Measurements from ENCODE around the gene LDLRAD2. TPM values are rescaled to one million over a fixed set of nuclear protein-coding genes. Genes with fewer than 3 reads are reported as not detected.

Gene LDLRAD2
- total and polyA plus RNA-seq, 10 of the 15 experiments (the other 5 are each of a cell fraction or from before 2014, with no cell fraction given), result 0.04 to 0.23 (median 0.11) TPM; not detected in 7

- intact Hi-C loops (cut with micrococcal nuclease; ENCODE audit: unreplicated experiment), result loop anchor here (5.0 kb wide), 1 partner anchor 76 kb away; no protein-coding TSS in a partner anchor
- TF ChIP-seq PBX3 (IDR thresholded peaks at IDR 0.05; ENCODE audit: insufficient replicate concordance, low read depth, low read length) (no peak), RELB (IDR thresholded peaks at IDR 0.05; ENCODE audit: low read depth) (no peak), ELK1 (IDR thresholded peaks at IDR 0.05; ENCODE audit: low read depth, low read length) (no peak), IRF5 (IDR thresholded peaks at IDR 0.05; ENCODE audit: borderline replicate concordance) (no peak), CTCF (IDR thresholded peaks at IDR 0.05 in 2 of 3, conservative IDR thresholded peaks at IDR 0.05 in 1 of 3; ENCODE audit: control insufficient read depth in 2 of 3, extremely low read depth in 1 of 3, insufficient read depth in 1 of 3, low read depth in 3 of 3, low read length in 3 of 3) (no peak), HDAC6 (IDR thresholded peaks at IDR 0.05; ENCODE audit: unreplicated experiment) (no peak), SIX5 (IDR thresholded peaks at IDR 0.05; ENCODE audit: low read depth, low read length, severe bottlenecking) (no peak), ATF7 (IDR thresholded peaks at IDR 0.05; ENCODE audit: low read depth) (no peak), NFYA (IDR thresholded peaks at IDR 0.05; ENCODE audit: borderline replicate concordance, low read depth, low read length) (no peak), ZBTB4 (CRISPR knock-in tag; IDR thresholded peaks at IDR 0.05) (no peak), BMI1 (IDR thresholded peaks at IDR 0.05; ENCODE audit: borderline replicate concordance) (no peak), CHD1 (IDR thresholded peaks at IDR 0.05; ENCODE audit: low read depth, low read length) (no peak)
These were observed 56.4 kb downstream of the LDLRAD2 start for GRCh38 chr1:21868482-21868881.

More at GRCh38 chr1:21868482-21868881, 56.4 kb downstream of the LDLRAD2 start:
- Histone ChIP-seq H3K9ac (ENCODE audit: control insufficient read depth, insufficient read depth, low read length) (no peak overlapping the region), H3K79me2 (ENCODE audit: control insufficient read depth, insufficient read depth, low read length) (no peaks in the 10 kb centered on the region), H3K36me3 (ENCODE audit: control insufficient read depth in 2 of 2, insufficient read depth in 2 of 2, low read length in 1 of 2) (no peaks in the 10 kb centered on the region), H3K9me3 (replicated peaks; ENCODE audit: control insufficient read depth, insufficient read depth, low read length) (no peaks in the 10 kb centered on the region), H3K4me3 (no peak overlapping the region), H3K27me3 (replicated peaks in 1 of 2; ENCODE audit: control insufficient read depth in 2 of 2, insufficient read depth in 2 of 2, low read length in 1 of 2) (no peaks in the 10 kb centered on the region; a peak in 1 of 4 replicates), H3K4me1 (ENCODE audit: control insufficient read depth, insufficient read depth, low read length) (peaks cover 28% of the 10 kb centered on the region), H2AFZ (ENCODE audit: control insufficient read depth, low read depth, low read length) (no peak overlapping the region), H3K4me2 (ENCODE audit: control insufficient read depth, insufficient read depth) (no peak overlapping the region), H3K27ac (ENCODE audit: control insufficient read depth, insufficient read depth) (no peak overlapping the region), H4K20me1 (ENCODE audit: control insufficient read depth, insufficient read depth) (no peaks in the 10 kb centered on the region)
- FAIRE-seq, result no peak
- ATAC-seq, result no peak
- BruUV-seq (replicated peaks), result no TSS peak
- CTCF ChIA-PET, result interaction anchor here (0.7 kb wide), 1 partner anchor 76 kb away, joined by 3 read pairs; no protein-coding TSS in a partner anchor
- RAD21 ChIA-PET (ENCODE audit: unreplicated experiment), result no interaction called here
- no peak for DNase-seq (ENCODE audit: low read depth, low spot score)
- SMC1A ChIA-PET (ENCODE audit: uncharacterized antibody, unreplicated experiment), result no interaction called here
- POLR2A ChIA-PET, result interaction anchor here (0.6 kb wide), 1 partner anchor 115 kb away, joined by 4 read pairs; no protein-coding TSS in a partner anchor
- 65% methylated on average over 7 of the region's 7 CpGs for WGBS (ENCODE audit: insufficient coverage, insufficient replicate concordance, low lambda C conversion rate, missing lambda C conversion rate)
- in situ Hi-C loops (cut with MboI), result no loop called here

Data from GM12878 (cell line).